Brain microvascular endothelial cell (primary cell): ENCODE results near the gene EXOC7.

ENCODE experiments used
- DNase-seq: peaks from one replicate; pipeline ENCODE4 v3.0.0-alpha.2; 2020
- H3K27ac ChIP-seq: fragments of 250-450 bp; sonication (Bioruptor Pico); 2 replicates; pipeline ENCODE4 v1.5.1; 2020; ENCODE audit warnings: mild to moderate bottlenecking, moderate library complexity
- H3K27me3 ChIP-seq: fragments of 250-450 bp; sonication (Bioruptor Pico); replicated peaks from 2 replicates; pipeline ENCODE4 v1.5.1; 2020; ENCODE audit warnings: mild to moderate bottlenecking
- H3K36me3 ChIP-seq: fragments of 250-450 bp; sonication (Bioruptor Pico); replicated peaks from 2 replicates; pipeline ENCODE4 v1.5.1; 2020; ENCODE audit warnings: mild to moderate bottlenecking
- H3K4me3 ChIP-seq: 2 replicates; pipeline ENCODE4 v1.5.1; 2011; ENCODE audit warnings: low read depth, mild to moderate bottlenecking, control low read depth, low read length, moderate library complexity
- in situ Hi-C: cut with HindIII; loops from 2 replicates; pipeline ENCODE4 v1.10.0; 2017; ENCODE audit warnings: low sequenced_read_pairs, low pct_ligation_motif_present
- TF ChIP-seq, protein P1 (sequence below): IDR thresholded peaks from 2 replicates; pipeline ENCODE4 v1.5.1; 2011; ENCODE audit warnings: low read depth, mild to moderate bottlenecking, moderate library complexity, low read length, control low read depth, inconsistent platforms; ENCODE audit errors: missing control alignments

Gene EXOC7

DNA sequence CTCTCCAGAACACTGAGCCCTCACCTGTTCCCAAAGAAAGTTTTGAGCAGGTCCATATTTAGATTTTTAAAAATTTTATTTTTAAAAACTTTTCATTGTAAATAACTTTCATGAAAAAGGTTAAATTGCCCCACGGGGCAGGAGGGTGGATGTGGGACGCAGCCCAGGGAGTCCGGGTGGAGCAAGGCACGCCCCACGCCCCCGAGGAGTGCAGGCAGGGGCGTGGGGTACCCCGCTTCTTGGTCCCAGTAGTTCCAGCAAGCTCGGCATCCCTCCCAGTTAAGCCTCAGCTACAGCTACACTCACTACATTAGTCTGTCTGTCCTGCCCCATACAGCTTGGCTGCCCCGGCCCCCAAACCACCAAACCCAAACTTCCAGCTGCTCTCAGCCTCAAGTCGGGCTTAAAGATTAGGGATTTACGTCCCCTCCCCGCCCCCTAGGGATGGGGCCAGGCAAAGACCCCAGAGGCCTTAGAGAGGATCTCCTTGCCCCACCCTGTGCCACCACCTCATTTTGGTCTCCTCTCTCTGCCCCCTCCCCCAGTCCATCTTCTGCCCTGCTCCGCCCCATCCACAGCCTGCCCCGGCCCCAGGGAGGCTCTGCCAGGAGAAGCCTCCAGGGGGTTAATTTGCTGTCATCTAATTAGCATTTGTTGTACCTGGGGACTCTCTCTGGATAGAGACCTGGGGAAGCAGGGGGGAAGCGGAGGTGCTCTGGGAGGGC lies 32.9 kb upstream of the EXOC7 start:
- H3K27me3 ChIP-seq = peaks cover 83% of the 10 kb centered on the region
- no peak overlapping the region for H3K27ac ChIP-seq
- in situ Hi-C loops = no loop called here
- H3K36me3 ChIP-seq = no peaks in the 10 kb centered on the region
- TF ChIP-seq, protein P1, sequence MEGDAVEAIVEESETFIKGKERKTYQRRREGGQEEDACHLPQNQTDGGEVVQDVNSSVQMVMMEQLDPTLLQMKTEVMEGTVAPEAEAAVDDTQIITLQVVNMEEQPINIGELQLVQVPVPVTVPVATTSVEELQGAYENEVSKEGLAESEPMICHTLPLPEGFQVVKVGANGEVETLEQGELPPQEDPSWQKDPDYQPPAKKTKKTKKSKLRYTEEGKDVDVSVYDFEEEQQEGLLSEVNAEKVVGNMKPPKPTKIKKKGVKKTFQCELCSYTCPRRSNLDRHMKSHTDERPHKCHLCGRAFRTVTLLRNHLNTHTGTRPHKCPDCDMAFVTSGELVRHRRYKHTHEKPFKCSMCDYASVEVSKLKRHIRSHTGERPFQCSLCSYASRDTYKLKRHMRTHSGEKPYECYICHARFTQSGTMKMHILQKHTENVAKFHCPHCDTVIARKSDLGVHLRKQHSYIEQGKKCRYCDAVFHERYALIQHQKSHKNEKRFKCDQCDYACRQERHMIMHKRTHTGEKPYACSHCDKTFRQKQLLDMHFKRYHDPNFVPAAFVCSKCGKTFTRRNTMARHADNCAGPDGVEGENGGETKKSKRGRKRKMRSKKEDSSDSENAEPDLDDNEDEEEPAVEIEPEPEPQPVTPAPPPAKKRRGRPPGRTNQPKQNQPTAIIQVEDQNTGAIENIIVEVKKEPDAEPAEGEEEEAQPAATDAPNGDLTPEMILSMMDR = no peak
- DNase-seq = no peak
- no peak overlapping the region for H3K4me3 ChIP-seq

DNA sequence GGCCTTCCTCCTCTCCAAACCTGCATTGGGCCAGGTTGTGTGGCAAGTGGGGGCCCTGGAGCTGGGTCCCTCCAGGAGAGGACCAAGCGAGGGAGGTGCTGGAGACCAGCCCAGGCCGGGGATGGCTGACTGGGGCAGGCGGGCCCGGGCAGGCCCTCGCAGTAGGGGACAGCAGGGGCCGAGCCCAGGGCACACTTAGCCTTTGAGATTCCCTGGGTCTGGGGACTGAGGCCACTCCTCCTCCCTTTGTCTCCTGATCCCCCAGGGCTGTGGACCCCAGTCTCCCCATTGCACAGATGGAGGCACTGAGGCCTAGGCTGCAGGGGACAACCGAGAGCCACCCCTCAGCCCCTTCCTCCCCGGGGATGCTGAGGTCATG lies 32.2 kb upstream of the EXOC7 start:
- Histone ChIP-seq H3K27me3 (peaks cover 88% of the 10 kb centered on the region), H3K4me3 (no peak overlapping the region), H3K36me3 (no peaks in the 10 kb centered on the region), H3K27ac (no peak overlapping the region)
- TF ChIP-seq, protein P1 = no peak
- in situ Hi-C loops = no loop called here
- DNase-seq = no peak

DNA sequence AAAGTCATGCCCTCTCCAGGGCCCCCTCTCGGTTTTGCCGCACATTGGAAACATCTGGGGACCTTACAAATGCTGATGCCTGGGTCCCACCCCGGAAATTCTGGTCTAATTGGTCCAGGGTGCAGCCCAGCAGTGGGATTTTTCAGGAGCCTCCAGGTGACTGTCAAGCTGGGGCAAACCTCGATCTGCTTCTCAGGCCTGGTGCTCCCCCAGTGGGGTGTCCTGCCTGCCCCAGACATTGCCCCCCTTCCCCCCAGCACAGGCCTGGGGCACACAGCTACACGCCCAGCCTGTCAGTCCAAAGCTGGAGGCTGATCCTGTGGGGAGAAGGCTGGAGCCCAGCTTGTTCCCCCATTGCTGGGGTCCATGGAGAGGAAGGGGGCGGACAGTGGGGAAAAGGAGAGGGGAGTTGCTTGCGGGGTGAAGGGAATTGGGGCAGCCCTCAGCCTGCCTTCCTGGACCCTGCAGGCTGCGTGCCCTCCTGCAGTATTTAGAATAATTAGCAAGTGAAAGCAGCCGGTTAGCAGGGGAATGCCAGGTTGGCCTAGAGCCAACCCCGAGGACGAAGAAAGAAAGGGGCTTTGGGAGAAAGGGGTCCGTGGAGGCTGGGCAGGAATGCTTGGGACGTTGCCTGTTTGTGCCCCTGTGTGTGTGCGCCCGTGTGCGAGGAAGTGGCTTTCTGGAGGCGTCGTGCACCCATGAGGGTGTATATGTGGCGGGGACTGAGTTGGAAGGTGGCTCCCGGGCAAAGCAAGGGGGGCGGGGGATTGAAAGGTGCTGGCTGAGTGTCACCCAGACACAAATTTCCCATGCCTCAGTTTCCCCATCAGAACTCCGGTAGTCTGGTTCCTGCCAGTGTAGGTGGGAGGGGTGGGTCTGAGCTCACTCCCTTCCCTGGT lies 31.6 kb upstream of the EXOC7 start:
- Histone ChIP-seq H3K4me3 (no peak overlapping the region), H3K36me3 (no peaks in the 10 kb centered on the region), H3K27ac (no peak overlapping the region), H3K27me3 (peaks cover 87% of the 10 kb centered on the region)
- in situ Hi-C loops = no loop called here
- TF ChIP-seq, protein P1 = no peak
- DNase-seq = no peak

DNA sequence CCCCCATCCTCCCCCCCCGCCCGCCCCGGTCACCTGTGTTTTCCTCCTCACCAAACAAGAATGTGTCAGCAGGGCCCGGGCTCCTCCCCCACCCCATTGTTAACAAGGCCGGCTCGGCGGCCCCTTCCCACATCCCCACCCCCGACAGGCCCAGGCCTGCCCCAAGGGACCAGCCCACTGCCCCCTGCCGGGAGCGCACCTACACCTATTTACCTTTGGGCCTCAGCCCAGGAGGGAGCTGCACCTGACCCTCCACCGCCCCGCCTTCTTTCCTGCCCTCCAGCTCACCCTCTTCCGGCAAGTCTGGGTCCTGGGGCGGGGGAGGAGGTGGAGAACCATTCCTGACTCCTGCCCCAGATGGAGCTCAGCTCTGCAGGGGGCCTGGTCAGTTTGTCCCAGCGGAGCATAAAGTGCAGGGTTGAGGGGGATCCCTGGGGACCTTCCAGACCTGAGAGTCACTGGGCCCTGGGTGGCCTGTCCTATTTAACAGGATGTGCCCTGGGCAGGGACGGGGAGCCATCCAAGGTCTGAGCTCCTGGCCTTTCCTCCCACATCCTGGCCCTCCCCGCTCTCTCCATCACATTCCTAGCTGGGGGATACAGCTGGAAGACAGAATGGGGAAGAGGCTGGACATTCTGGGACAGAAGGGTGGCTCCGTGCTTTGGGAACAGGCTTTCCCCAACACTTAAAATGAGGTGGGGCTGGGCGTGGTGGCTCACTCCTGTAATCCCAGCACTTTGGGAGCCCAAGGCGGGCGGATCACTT lies 29.2 kb upstream of the EXOC7 start:
- no peak overlapping the region for H3K27ac ChIP-seq
- peaks cover 63% of the 10 kb centered on the region for H3K27me3 ChIP-seq
- DNase-seq = no peak
- no peaks in the 10 kb centered on the region for H3K36me3 ChIP-seq
- TF ChIP-seq, protein P1 = no peak
- no peak overlapping the region for H3K4me3 ChIP-seq
- in situ Hi-C loops = no loop called here

DNA sequence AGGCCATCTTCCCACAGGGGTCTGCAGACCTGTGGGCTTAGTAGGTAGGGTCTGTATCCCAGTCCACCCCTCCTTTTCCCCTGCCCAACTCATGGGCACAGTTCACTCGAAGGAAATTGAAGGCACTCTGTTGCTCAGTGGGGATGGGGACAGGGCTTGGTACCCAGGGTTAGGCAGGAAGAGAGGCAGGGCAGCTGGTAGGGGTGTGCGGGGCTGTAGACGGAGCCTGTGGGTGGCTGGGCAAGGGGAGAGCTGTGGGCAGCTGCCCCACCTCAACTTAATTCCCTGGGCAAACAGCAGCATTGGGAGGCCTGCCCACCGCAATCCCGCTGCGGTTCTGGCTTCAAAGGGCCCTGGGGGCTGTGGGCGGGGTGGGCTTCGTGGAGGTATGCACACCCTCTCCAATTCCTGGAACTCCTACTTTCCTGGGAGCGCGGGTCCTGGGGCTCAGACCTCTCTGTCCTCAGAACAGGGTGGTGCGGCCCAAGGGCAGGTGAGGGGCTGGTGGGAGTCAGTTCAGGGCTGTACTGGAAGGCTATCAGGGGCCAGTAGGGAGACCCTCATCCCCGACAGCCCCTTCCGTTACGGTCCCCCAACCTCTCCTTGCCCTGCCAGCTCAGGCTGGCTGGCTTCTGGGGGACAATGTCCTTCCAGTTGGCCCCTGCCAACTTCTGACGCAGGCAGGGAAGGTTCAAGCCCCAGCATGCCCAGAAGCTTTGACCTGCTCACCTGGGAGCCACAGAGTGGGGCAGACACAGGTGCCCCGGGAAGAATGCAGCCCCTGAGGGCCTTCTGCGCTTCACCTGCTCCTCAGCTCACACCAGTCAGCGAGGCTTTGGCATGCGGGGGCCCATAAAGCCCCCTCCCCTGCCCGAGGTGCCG lies 28.3 kb upstream of the EXOC7 start:
- peaks cover 55% of the 10 kb centered on the region for H3K27me3 ChIP-seq
- TF ChIP-seq, protein P1 = no peak
- H3K36me3 ChIP-seq = no peaks in the 10 kb centered on the region
- no peak for DNase-seq
- in situ Hi-C loops = no loop called here
- no peak overlapping the region for H3K4me3 ChIP-seq
- no peak overlapping the region for H3K27ac ChIP-seq
